Hepatocyte (in vitro differentiated cells): ENCODE results near the gene RGS3. TPM values are rescaled to one million over a fixed set of nuclear protein-coding genes. Genes with fewer than 3 reads are reported as not detected.

Experiments
- DNase-seq: peaks from one replicate; pipeline ENCODE4 v3.0.0-alpha.2; 2016; ENCODE audit warnings: low spot score
- H2AFZ ChIP-seq: fragments of 200-600 bp; sonication (generic); 2 replicates; pipeline ENCODE4 v1.6.0; 2016; ENCODE audit warnings: antibody characterized with exemption, mild to moderate bottlenecking
- H3K27ac ChIP-seq: fragments of 200-600 bp; sonication (generic); 2 replicates; pipeline ENCODE4 v1.5.1; 2016; ENCODE audit warnings: mild to moderate bottlenecking
- H3K27me3 ChIP-seq: fragments of 200-600 bp; sonication (generic); 2 replicates; pipeline ENCODE4 v1.6.1; 2016
- H3K36me3 ChIP-seq: fragments of 200-600 bp; sonication (generic); replicated peaks from 2 replicates; pipeline ENCODE4 v1.5.1; 2016; ENCODE audit warnings: low read depth; ENCODE audit not compliant: insufficient read depth
- H3K4me1 ChIP-seq: fragments of 200-600 bp; sonication (generic); 2 replicates; pipeline ENCODE4 v1.5.1; 2016; ENCODE audit warnings: mild to moderate bottlenecking, moderate library complexity; ENCODE audit not compliant: insufficient read depth
- H3K4me2 ChIP-seq: fragments of 200-600 bp; sonication (generic); 2 replicates; pipeline ENCODE4 v1.6.0; 2016
- H3K4me3 ChIP-seq: fragments of 200-600 bp; sonication (generic); 2 replicates; pipeline ENCODE4 v1.5.1; 2016; ENCODE audit warnings: mild to moderate bottlenecking
- H3K79me2 ChIP-seq: fragments of 200-600 bp; sonication (generic); 2 replicates; pipeline ENCODE4 v1.6.0; 2017; ENCODE audit warnings: mild to moderate bottlenecking
- H3K9me2 ChIP-seq: fragments of 200-600 bp; sonication (generic); replicated peaks from 2 replicates; pipeline ENCODE4 v1.6.0; 2017; ENCODE audit warnings: mild to moderate bottlenecking; ENCODE audit not compliant: insufficient read depth
- H3K9me3 ChIP-seq: fragments of 200-600 bp; sonication (generic); 2 replicates; pipeline ENCODE4 v1.5.1; 2016; ENCODE audit warnings: low read depth, mild to moderate bottlenecking
- H4K20me1 ChIP-seq: fragments of 200-600 bp; sonication (generic); 2 replicates; pipeline ENCODE4 v1.6.0; 2016; ENCODE audit warnings: mild to moderate bottlenecking; ENCODE audit not compliant: insufficient read depth, poor library complexity, severe bottlenecking
- EZH2 ChIP-seq: fragments of 200-600 bp; sonication (generic); IDR thresholded peaks from 2 replicates; pipeline ENCODE4 v1.6.1; 2016; ENCODE audit warnings: antibody characterized with exemption, mild to moderate bottlenecking, borderline replicate concordance
- EZH2phosphoT487 ChIP-seq: fragments of 200-600 bp; sonication (generic); IDR thresholded peaks from one replicate; pipeline ENCODE4 v1.6.1; 2018; ENCODE audit warnings: antibody characterized with exemption, mild to moderate bottlenecking, low read depth, moderate library complexity; ENCODE audit not compliant: unreplicated experiment, severe bottlenecking
- WGBS: methylation state at CpG from one replicate; pipeline ENCODE4 v1.1.6; 2016; ENCODE audit warnings: low lambda C conversion rate; ENCODE audit errors: missing lambda C conversion rate; 5-methylcytosine and 5-hydroxymethylcytosine counted together
- polyA plus RNA-seq: library from polyadenylated mRNA; unstranded; fragments of >200 nt; fragmentation: Nextera tagmentation; extraction: Ambion mirVana; gene quantifications from 2 replicates; pipeline ENCODE4 v1.2.1, GENCODE V29; 2016
- total RNA-seq: library from RNA; depleted of rRNA; stranded (reverse); fragments of >200 nt; gene quantifications from 2 replicates; pipeline ENCODE4 v1.2.3, GENCODE V29; 2014
- TF ChIP-seq, protein P1 (sequence below): fragments of 200-600 bp; sonication (generic); IDR thresholded peaks from 2 replicates; pipeline ENCODE4 v1.5.1; 2016; ENCODE audit warnings: antibody characterized with exemption, mild to moderate bottlenecking; ENCODE audit not compliant: poor library complexity

The RGS3 gene
- total and polyA plus RNA-seq, 2 experiments from 2014 or later: 48.0 to 62.7 TPM

- Histone ChIP-seq H3K4me2 (no peak overlapping the region), H3K9me3 (no peaks in the 10 kb centered on the region), H3K9me2 (no peaks in the 10 kb centered on the region), H3K36me3 (no peaks in the 10 kb centered on the region), H4K20me1 (no peaks in the 10 kb centered on the region), H3K4me1 (peaks cover 41% of the 10 kb centered on the region), H3K79me2 (no peaks in the 10 kb centered on the region), H3K27ac (no peak overlapping the region), H3K27me3 (no peaks in the 10 kb centered on the region), H2AFZ (no peak overlapping the region), H3K4me3 (no peak overlapping the region)
- DNase-seq: no peak
- TF ChIP-seq EZH2: no peak
- no peak for TF ChIP-seq EZH2phosphoT487
- TF ChIP-seq, protein P1, sequence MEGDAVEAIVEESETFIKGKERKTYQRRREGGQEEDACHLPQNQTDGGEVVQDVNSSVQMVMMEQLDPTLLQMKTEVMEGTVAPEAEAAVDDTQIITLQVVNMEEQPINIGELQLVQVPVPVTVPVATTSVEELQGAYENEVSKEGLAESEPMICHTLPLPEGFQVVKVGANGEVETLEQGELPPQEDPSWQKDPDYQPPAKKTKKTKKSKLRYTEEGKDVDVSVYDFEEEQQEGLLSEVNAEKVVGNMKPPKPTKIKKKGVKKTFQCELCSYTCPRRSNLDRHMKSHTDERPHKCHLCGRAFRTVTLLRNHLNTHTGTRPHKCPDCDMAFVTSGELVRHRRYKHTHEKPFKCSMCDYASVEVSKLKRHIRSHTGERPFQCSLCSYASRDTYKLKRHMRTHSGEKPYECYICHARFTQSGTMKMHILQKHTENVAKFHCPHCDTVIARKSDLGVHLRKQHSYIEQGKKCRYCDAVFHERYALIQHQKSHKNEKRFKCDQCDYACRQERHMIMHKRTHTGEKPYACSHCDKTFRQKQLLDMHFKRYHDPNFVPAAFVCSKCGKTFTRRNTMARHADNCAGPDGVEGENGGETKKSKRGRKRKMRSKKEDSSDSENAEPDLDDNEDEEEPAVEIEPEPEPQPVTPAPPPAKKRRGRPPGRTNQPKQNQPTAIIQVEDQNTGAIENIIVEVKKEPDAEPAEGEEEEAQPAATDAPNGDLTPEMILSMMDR: no peak
- 92% methylated on average over 7 of the region's 7 CpGs for WGBS
Measured at GRCh38 chr9:113618836-113619490, 155.4 kb downstream of the RGS3 start.

DNA sequence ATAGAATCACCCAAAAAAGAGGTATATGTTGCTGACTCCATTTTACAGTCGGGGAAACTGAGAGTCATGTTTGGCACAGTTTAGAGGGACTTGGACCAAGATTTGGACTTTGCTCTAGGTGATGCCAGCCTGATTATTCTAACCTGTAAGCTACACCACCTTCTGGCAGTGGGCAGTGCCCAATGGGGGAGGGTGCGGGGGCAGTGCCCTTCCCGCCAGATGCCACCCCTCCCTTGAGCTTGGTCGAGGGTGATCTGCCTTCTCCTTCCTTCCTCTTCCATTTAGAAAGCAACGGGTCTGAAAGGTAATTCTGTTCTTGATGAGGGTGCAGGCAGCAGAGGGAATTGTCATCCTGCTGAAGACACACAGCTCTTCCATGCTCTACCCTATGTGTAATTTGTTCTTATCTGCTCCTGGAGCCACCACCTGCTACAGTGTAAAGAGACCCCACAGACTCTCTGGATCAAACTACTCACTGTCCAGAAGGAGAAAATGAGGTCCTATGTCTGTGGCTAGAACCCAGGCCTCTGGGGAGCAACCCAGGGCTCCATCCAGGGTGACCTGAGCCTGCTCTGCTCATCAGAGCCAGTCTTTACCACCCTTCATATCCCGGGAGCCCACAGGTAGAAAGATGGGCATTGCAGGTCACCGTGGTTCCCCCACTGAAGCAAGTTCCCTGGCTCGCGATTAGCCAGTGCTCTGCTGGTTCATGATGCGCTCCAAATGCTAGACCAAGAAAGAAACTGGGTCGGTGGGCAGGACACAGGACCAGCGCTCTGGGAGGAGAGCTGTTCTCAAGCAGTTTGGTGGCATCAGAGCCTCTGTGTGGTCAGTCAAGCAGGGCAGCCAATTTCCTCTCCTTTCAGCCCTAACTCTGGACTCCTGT is 156.2 kb downstream of the RGS3 start:
- Histone ChIP-seq H4K20me1 (no peaks in the 10 kb centered on the region), H3K79me2 (no peaks in the 10 kb centered on the region), H3K4me1 (peaks cover 36% of the 10 kb centered on the region), H3K9me2 (no peaks in the 10 kb centered on the region), H3K27ac (peak overlapping the region; percentile 98), H2AFZ (no peak overlapping the region), H3K27me3 (no peaks in the 10 kb centered on the region), H3K36me3 (no peaks in the 10 kb centered on the region), H3K4me2 (peak overlapping the region; percentile 32), H3K9me3 (no peaks in the 10 kb centered on the region), H3K4me3 (no peak overlapping the region)
- no peak for TF ChIP-seq EZH2
- TF ChIP-seq EZH2phosphoT487: no peak
- TF ChIP-seq, protein P1: no peak
- WGBS: 81% methylated on average over 12 of the region's 12 CpGs
- DNase-seq: no peak

GRCh38 chr9:113620377-113621161 is 157.0 kb downstream of the RGS3 start:
- H4K20me1 ChIP-seq: no peaks in the 10 kb centered on the region
- H3K4me2 ChIP-seq: peak overlapping the region; percentile 59
- peak overlapping the region; percentile 98 for H3K27ac ChIP-seq
- no peaks in the 10 kb centered on the region for H3K79me2 ChIP-seq
- TF ChIP-seq EZH2 (no peak), EZH2phosphoT487 (no peak)
- TF ChIP-seq, protein P1: no peak
- peak; percentile 91 for DNase-seq
- 36% methylated on average over 16 of the region's 16 CpGs for WGBS
- no peaks in the 10 kb centered on the region for H3K9me3 ChIP-seq
- peaks cover 28% of the 10 kb centered on the region for H3K4me1 ChIP-seq
- H2AFZ ChIP-seq: no peak overlapping the region
- no peak overlapping the region for H3K4me3 ChIP-seq
- no peaks in the 10 kb centered on the region for H3K27me3 ChIP-seq
- H3K36me3 ChIP-seq: no peaks in the 10 kb centered on the region
- no peaks in the 10 kb centered on the region for H3K9me2 ChIP-seq
